ENCODE measurements around the gene PARN.
"Not testable (repeated sequence)": the region's sequence is repeated elsewhere in the genome, so short reads cannot be mapped to it uniquely, and the experiment has no call there.

PARN gene

DNA sequence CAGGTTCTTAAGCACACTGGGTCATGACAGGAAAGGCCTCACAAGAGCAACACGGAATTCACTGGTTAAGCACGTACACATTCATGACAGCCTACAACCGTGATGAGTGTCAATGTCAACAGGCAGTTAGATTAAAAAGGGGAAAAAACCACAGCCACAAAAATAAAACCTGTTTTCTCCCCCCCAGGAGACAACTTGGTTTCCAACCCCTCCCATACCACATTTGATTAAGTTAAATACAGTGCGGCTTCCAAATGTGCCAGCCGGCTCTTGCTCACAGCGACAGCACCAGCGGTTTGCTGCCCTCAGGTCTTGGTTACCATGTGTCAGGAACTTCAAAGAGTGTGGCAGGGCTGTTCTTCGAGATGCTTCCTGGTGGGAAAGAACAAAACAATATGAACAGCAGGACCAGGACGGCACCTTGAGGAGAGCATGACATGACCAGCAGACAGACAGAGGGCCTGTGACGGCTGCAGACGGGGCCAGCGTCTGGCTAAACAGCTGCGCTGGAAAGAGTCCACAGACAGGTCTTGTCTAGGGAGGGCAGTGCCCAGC lies 193.6 kb downstream of the PARN start:
- no peak overlapping the region for H3K27ac ChIP-seq (ENCODE audit: low read length)
- no peak overlapping the region for H3K4me3 ChIP-seq (ENCODE audit: low read length)
- no peak overlapping the region for H3K9ac ChIP-seq (ENCODE audit: low read depth, low read length)
- 0 out of 2 replicates have a peak, but pooled peaks cover 6% of the 10 kb centered on the region for H3K36me3 ChIP-seq (ENCODE audit: insufficient read depth, low read depth, low read length)
- H3K9me3 ChIP-seq (ENCODE audit: insufficient read depth, low read depth, low read length), result no peaks in the 10 kb centered on the region
- H3K27me3 ChIP-seq (ENCODE audit: insufficient read depth, low read length), result no peaks in the 10 kb centered on the region
- H3K4me1 ChIP-seq (ENCODE audit: insufficient read depth, low read length), result no peaks in the 10 kb centered on the region; the same call in 1 of the 2 replicates

DNA sequence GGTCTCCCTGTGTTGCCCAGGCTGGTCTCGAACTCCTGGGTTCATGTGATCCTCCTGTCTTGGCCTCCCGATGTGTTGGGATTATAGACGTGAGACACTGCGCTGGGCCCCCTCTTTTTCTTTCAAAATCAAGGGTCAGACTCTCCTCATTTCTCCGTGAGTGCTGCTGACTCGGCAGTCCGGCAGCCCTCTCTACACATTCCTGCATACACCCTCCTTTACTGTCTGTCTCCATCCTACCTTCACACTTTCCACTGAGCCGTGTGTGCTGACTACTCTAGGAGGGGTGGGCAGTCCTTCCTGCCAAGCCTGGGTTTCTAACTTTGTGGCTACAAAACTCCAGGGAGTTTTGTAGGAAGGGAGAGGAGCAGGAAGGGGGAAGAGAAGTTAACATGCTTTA lies 195.2 kb downstream of the PARN start:
- Histone ChIP-seq H3K27me3 (ENCODE audit: insufficient read depth, low read length) (no peaks in the 10 kb centered on the region), H3K9ac (ENCODE audit: low read depth, low read length) (no peak overlapping the region), H3K36me3 (ENCODE audit: insufficient read depth, low read depth, low read length) (0 out of 2 replicates have a peak, but pooled peaks cover 6% of the 10 kb centered on the region), H3K4me3 (ENCODE audit: low read length) (no peak overlapping the region), H3K4me1 (ENCODE audit: insufficient read depth, low read length) (no peaks in the 10 kb centered on the region; the same call in 1 of the 2 replicates), H3K9me3 (ENCODE audit: insufficient read depth, low read depth, low read length) (no peaks in the 10 kb centered on the region), H3K27ac (ENCODE audit: low read length) (no peak overlapping the region)

DNA sequence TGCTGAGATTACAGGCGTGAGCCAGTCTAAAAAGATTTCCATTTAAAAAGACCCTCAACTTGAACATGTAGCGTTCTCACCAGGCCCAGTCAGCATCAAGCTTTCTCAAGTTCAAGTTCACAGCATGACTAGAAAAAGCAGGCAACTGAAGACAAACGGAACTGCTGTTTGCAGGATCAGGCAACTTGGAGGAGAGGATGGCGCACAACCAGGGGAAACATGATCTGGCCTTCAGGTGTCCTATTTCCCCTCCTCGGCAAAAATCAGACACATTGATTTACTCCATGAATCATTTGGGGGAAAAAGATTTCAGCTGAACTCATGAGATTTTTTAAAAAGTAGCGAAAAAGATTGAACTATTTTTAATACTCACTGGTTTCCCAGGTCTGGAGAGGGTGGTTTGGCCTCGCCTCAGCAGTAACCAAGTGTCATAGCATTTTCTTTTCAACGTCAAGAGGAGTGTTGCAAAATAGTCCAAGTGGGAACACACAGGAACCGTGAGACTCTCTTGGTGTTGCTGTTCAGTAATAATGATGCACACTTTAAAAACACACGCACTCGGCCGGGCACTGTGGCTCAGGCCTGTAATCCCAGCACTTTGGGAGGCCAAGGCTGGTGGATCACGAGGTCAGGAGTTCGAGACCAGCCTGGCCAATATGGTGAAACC lies 201.0 kb downstream of the PARN start:
- not testable (repeated sequence) for H3K9ac ChIP-seq (ENCODE audit: low read depth, low read length); H3K27ac ChIP-seq (ENCODE audit: low read length); H3K9me3 ChIP-seq (ENCODE audit: insufficient read depth, low read depth, low read length); H3K4me1 ChIP-seq (ENCODE audit: insufficient read depth, low read length); H3K4me3 ChIP-seq (ENCODE audit: low read length); H3K36me3 ChIP-seq (ENCODE audit: insufficient read depth, low read depth, low read length); H3K27me3 ChIP-seq (ENCODE audit: insufficient read depth, low read length)

DNA sequence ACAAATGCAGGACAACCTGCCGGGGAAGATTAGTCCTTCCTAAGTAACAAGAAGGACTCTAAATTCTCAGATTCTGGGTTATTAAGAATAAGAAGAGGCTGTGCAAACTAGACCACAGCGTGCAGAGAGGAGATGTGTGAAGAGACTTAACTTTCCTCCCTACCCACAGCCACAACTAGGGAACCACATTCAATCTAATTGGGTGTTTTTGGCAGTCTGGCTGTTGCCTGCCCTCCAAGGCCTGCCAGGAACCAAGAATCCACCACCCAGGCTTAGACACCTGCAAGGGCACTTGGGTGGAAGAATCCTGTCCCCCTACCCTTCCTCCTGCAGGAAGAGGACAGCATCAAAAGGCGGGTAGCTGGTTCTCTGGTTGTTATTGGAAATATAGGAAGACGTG lies 202.0 kb downstream of the PARN start:
- no peak overlapping the region for H3K9ac ChIP-seq (ENCODE audit: low read depth, low read length)
- H3K36me3 ChIP-seq (ENCODE audit: insufficient read depth, low read depth, low read length), result 0 out of 2 replicates have a peak, but pooled peaks cover 6% of the 10 kb centered on the region
- H3K4me3 ChIP-seq (ENCODE audit: low read length), result no peak overlapping the region
- no peaks in the 10 kb centered on the region for H3K27me3 ChIP-seq (ENCODE audit: insufficient read depth, low read length)
- H3K4me1 ChIP-seq (ENCODE audit: insufficient read depth, low read length), result peaks cover 3% of the 10 kb centered on the region; the same call in 1 of the 2 replicates
- H3K27ac ChIP-seq (ENCODE audit: low read length), result no peak overlapping the region
- no peaks in the 10 kb centered on the region for H3K9me3 ChIP-seq (ENCODE audit: insufficient read depth, low read depth, low read length)

DNA sequence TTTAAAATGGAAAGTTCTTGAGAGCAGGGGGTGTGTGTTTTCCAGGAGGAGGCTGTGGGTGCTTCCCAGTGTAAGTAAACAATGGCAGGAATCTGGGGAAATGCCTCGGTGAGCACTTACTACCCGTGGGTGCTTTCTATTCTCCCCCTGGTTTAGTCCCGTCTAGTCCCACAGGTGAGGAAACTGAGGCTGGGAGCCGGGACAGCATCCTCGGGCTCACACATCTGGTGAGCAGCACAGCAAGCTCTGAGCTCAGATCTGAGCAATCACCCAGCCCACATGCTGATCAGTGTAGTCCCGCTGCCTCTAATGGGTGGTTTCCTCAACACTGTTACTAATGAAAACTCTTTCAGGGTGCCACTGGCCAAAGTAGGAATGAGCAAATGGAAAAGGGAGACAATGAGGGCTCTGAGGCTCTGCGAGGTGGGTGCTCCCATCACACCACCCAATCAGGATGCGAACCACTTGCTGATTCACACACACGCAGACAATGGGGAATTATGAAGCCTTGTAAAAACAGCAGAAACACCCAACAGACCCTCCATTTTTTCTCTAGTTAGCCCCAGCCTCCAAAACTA lies 202.6 kb downstream of the PARN start:
- Histone ChIP-seq H3K27ac (ENCODE audit: low read length) (no peak overlapping the region), H3K36me3 (ENCODE audit: insufficient read depth, low read depth, low read length) (0 out of 2 replicates have a peak, but pooled peaks cover 4% of the 10 kb centered on the region)

DNA sequence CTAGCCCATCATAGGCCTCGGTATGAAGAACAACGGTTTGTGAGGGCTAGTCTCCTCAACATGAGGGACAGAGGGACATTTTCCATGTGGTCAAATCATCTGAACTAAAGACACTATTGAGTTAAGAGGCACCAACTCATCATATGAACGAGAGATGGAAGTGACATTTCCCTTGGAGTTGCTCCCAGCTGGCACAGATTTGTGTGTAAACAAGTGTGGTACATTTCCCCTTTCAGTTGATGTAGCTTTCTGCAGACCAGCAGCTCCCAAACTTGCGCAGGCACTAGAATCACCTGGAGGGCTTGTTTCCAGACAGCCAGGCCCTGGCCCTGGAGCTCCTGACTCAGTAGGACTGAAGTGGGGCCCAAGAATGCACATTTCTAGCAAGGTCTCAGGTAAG lies 205.5 kb downstream of the PARN start:
- H3K4me3 ChIP-seq (ENCODE audit: low read length), result no peak overlapping the region
- no peaks in the 10 kb centered on the region for H3K36me3 ChIP-seq (ENCODE audit: insufficient read depth, low read depth, low read length)
- H3K9ac ChIP-seq (ENCODE audit: low read depth, low read length), result no peak overlapping the region
- H3K4me1 ChIP-seq (ENCODE audit: insufficient read depth, low read length), result peaks cover 3% of the 10 kb centered on the region; the same call in 1 of the 2 replicates
- no peaks in the 10 kb centered on the region for H3K27me3 ChIP-seq (ENCODE audit: insufficient read depth, low read length)
- no peak overlapping the region for H3K27ac ChIP-seq (ENCODE audit: low read length)
- H3K9me3 ChIP-seq (ENCODE audit: insufficient read depth, low read depth, low read length), result no peaks in the 10 kb centered on the region

More for the DNA sequence above, 202.6 kb downstream of the PARN start:
- no peaks in the 10 kb centered on the region for H3K9me3 ChIP-seq (ENCODE audit: insufficient read depth, low read depth, low read length)
- no peaks in the 10 kb centered on the region for H3K27me3 ChIP-seq (ENCODE audit: insufficient read depth, low read length)
- no peak overlapping the region for H3K4me3 ChIP-seq (ENCODE audit: low read length)
- no peak overlapping the region for H3K9ac ChIP-seq (ENCODE audit: low read depth, low read length)
- peaks cover 3% of the 10 kb centered on the region; the same call in 1 of the 2 replicates for H3K4me1 ChIP-seq (ENCODE audit: insufficient read depth, low read length)

DNA sequence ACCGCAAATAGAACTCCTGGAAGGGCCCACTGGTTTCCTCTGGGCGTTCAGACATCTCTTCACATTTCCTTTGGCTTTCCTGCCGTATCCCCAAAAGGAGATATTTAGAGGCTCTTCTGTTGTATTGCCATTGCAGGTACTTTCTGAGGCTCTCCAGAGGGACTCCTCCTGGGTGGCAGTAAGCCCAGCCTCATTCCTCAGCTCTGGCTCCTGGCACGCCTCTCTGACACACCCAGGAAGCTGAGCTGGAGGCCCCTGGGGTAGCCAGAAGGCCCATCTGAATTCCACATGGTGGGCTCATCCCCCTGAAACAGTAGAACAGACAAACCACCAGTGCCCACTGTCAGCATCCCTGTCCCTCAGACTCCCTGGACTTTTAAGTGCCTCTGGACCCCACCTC lies 206.7 kb downstream of the PARN start:
- Histone ChIP-seq H3K9me3 (ENCODE audit: insufficient read depth, low read depth, low read length) (no peaks in the 10 kb centered on the region), H3K9ac (ENCODE audit: low read depth, low read length) (no peak overlapping the region), H3K27ac (ENCODE audit: low read length) (no peak overlapping the region), H3K27me3 (ENCODE audit: insufficient read depth, low read length) (no peaks in the 10 kb centered on the region), H3K36me3 (ENCODE audit: insufficient read depth, low read depth, low read length) (no peaks in the 10 kb centered on the region), H3K4me3 (ENCODE audit: low read length) (no peak overlapping the region), H3K4me1 (ENCODE audit: insufficient read depth, low read length) (peaks cover 3% of the 10 kb centered on the region; the same call in 1 of the 2 replicates)

DNA sequence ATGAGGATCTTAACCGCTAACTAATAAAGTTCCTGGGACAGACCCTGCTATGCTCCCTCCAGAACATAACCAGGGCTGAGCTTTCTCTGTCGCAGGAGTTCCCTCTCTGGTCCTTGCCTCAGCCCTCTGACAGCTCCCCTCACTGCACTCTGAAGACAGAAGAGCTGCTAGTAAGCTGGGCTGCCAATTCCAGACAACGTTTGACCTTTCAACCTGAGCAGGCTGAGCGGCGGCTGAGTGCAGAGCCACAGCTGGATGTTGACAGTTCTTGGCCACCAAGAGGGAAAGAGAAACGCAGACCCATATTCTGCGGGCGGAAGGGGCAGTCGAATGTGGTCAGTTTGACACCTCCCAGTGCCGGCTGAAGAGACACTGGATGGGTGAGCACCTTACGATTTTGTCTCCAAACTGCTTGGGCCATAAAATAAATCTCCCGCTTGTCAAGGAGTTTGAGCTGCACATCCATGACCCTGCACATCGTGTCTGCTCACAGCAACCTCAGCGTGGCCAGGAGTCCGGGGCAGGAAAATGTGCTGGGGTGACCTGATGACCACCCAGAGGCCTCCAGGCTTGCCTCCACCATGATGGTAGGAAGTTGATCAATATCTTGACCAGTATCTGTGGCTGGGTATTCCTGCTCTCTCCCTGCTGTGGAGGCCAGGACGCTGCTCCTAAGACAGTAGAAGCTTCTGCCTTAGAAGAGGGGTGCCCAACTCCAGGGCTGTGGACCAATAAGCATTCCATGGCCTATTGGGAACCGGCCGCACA lies 209.2 kb downstream of the PARN start:
- H3K4me1 ChIP-seq (ENCODE audit: insufficient read depth, low read length), result no peaks in the 10 kb centered on the region
- H3K36me3 ChIP-seq (ENCODE audit: insufficient read depth, low read depth, low read length), result no peaks in the 10 kb centered on the region
- H3K4me3 ChIP-seq (ENCODE audit: low read length), result no peak overlapping the region
- H3K27me3 ChIP-seq (ENCODE audit: insufficient read depth, low read length), result no peaks in the 10 kb centered on the region
- no peak overlapping the region for H3K27ac ChIP-seq (ENCODE audit: low read length)
- no peak overlapping the region for H3K9ac ChIP-seq (ENCODE audit: low read depth, low read length)
- H3K9me3 ChIP-seq (ENCODE audit: insufficient read depth, low read depth, low read length), result no peaks in the 10 kb centered on the region

DNA sequence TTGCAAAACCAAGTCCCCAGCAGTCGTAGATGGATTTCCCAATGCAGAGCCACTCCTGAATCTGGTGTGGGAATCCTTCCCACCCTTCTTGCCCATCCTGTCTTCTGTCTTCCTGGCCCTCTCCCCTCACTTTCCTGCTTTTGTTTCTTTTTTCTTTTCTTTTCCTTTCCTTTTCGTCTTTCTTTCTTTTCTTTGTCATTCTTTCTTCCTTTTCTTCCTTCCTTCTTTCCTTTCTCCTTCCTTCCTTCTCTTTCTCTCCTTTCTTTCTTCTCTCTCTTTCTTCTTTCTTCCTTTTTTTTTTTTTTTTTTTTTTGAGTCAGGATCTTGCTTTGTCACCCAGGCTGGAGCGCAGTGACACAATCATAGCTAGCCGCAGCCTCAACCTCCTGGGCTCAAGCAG lies 209.8 kb downstream of the PARN start:
- H3K27ac ChIP-seq (ENCODE audit: low read length); H3K9me3 ChIP-seq (ENCODE audit: insufficient read depth, low read depth, low read length); H3K4me1 ChIP-seq (ENCODE audit: insufficient read depth, low read length); H3K36me3 ChIP-seq (ENCODE audit: insufficient read depth, low read depth, low read length); H3K27me3 ChIP-seq (ENCODE audit: insufficient read depth, low read length); H3K4me3 ChIP-seq (ENCODE audit: low read length); H3K9ac ChIP-seq (ENCODE audit: low read depth, low read length): not testable (repeated sequence)

DNA sequence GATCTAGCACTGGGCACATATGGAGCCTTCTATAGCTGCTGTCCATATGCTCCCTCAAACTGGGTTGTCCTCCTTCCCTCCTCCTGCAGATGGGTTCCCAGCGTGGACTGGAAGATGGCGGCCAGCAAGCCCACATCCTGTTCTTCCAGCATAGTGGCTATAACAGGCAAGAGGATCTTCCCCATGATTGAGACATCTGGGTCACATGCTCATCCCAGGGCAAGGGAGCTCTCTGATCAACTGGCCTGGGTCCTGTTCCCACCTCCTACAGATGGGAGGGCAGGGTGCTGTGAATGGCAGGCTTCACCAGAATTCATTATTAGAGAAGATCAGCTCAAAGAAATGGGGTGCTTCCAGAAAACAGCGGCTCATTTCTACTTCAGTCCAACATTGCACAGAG lies 210.2 kb downstream of the PARN start:
- Histone ChIP-seq H3K27ac (ENCODE audit: low read length) (no peak overlapping the region), H3K9me3 (ENCODE audit: insufficient read depth, low read depth, low read length) (no peaks in the 10 kb centered on the region), H3K36me3 (ENCODE audit: insufficient read depth, low read depth, low read length) (no peaks in the 10 kb centered on the region), H3K4me3 (ENCODE audit: low read length) (no peak overlapping the region), H3K9ac (ENCODE audit: low read depth, low read length) (no peak overlapping the region), H3K4me1 (ENCODE audit: insufficient read depth, low read length) (no peaks in the 10 kb centered on the region), H3K27me3 (ENCODE audit: insufficient read depth, low read length) (no peaks in the 10 kb centered on the region)

DNA sequence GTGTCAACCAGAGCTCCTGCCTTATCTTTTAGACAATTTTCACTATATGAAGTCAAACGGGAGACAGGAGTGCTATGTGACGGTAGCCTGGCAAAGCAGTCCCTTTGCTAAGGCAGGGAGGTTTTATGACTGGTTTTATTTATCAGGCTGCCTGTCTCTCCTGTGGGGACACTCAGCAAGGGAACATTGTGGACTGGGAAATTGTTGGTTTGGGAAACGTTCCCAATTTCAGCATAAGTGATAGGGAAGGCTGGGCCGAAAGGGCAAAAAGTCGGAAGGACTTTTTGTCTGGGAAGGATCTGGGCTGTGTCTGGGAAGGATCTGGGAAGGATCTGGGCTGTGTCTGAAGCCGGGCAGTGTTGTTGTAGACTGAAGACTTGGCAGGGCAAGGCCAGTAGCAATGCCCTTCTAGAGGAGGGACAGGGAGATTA lies 211.2 kb downstream of the PARN start:
- Histone ChIP-seq H3K27ac (ENCODE audit: low read length) (no peak overlapping the region), H3K4me3 (ENCODE audit: low read length) (no peak overlapping the region), H3K9me3 (ENCODE audit: insufficient read depth, low read depth, low read length) (no peaks in the 10 kb centered on the region), H3K36me3 (ENCODE audit: insufficient read depth, low read depth, low read length) (no peaks in the 10 kb centered on the region), H3K4me1 (ENCODE audit: insufficient read depth, low read length) (no peaks in the 10 kb centered on the region), H3K9ac (ENCODE audit: low read depth, low read length) (no peak overlapping the region), H3K27me3 (ENCODE audit: insufficient read depth, low read length) (no peaks in the 10 kb centered on the region)
